Mucosa of stomach (tissue), 1 donor: ENCODE measurements around the gene CGA.

ENCODE experiments used
- H3K27me3 ChIP-seq: one replicate; pipeline ENCODE4 v1.7.0; 2013; ENCODE audit warnings: mild to moderate bottlenecking, low read length; ENCODE audit not compliant: control insufficient read depth, insufficient read depth
- H3K36me3 ChIP-seq: one replicate; pipeline ENCODE4 v1.7.0; 2013; ENCODE audit warnings: low read length; ENCODE audit not compliant: control insufficient read depth, insufficient read depth
- H3K4me1 ChIP-seq: one replicate; pipeline ENCODE4 v1.7.0; 2013; ENCODE audit warnings: mild to moderate bottlenecking, low read length; ENCODE audit not compliant: control insufficient read depth, insufficient read depth
- H3K4me3 ChIP-seq: one replicate; pipeline ENCODE4 v1.7.0; 2013; ENCODE audit warnings: low read length
- H3K9ac ChIP-seq: one replicate; pipeline ENCODE4 v1.7.0; 2013; ENCODE audit warnings: mild to moderate bottlenecking, low read length, moderate library complexity
- H3K9me3 ChIP-seq: one replicate; pipeline ENCODE4 v1.7.0; 2013; ENCODE audit warnings: mild to moderate bottlenecking, low read length, moderate library complexity; ENCODE audit not compliant: control insufficient read depth
- donor health status: Pancreatic carcinoma.

Gene CGA

GRCh38 chr6:87045521-87046075 is 49.3 kb downstream of the CGA start:
- Histone ChIP-seq H3K36me3 (no peaks in the 10 kb centered on the region), H3K9ac (no peak overlapping the region), H3K27me3 (no peaks in the 10 kb centered on the region), H3K4me3 (no peak overlapping the region), H3K9me3 (no peaks in the 10 kb centered on the region), H3K4me1 (no peaks in the 10 kb centered on the region)

GRCh38 chr6:87040729-87041128 is 54.2 kb downstream of the CGA start:
- Histone ChIP-seq H3K4me1 (no peaks in the 10 kb centered on the region), H3K36me3 (no peaks in the 10 kb centered on the region), H3K9ac (no peak overlapping the region), H3K4me3 (no peak overlapping the region), H3K9me3 (no peaks in the 10 kb centered on the region), H3K27me3 (no peaks in the 10 kb centered on the region)
